ENCODE results near the gene TBC1D2.

DNA sequence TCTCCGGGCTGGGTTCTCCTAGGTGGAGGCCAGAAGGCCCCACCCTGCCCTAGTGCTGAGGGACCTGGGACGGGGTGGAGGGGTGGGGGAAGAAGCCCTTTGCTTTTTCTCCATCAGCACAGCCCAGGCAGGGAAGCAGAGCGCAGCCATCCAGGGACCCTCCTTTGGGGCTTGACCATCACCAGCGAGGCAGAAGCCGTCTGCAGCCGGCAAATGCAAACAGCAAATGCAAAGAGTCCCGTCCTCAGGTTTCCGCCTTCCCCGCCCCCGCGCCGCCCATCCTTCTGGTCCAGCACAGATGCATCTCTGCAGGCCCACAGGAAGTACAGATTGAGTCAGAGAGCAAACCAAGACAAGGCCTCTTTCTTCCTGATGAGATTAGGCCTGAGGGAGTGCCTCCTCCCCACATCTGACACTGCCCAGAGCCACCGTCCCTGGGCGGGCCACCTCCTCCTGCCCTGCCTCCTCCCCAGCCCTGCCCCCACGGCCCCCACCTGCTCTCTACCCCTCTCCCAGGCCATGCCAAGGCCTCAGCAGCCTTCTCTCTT, 86.4 kb downstream of the TBC1D2 start:
- TF ChIP-seq PAX8 (IDR thresholded peaks at IDR 0.05): no peak
- TF ChIP-seq, protein P1, sequence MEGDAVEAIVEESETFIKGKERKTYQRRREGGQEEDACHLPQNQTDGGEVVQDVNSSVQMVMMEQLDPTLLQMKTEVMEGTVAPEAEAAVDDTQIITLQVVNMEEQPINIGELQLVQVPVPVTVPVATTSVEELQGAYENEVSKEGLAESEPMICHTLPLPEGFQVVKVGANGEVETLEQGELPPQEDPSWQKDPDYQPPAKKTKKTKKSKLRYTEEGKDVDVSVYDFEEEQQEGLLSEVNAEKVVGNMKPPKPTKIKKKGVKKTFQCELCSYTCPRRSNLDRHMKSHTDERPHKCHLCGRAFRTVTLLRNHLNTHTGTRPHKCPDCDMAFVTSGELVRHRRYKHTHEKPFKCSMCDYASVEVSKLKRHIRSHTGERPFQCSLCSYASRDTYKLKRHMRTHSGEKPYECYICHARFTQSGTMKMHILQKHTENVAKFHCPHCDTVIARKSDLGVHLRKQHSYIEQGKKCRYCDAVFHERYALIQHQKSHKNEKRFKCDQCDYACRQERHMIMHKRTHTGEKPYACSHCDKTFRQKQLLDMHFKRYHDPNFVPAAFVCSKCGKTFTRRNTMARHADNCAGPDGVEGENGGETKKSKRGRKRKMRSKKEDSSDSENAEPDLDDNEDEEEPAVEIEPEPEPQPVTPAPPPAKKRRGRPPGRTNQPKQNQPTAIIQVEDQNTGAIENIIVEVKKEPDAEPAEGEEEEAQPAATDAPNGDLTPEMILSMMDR (IDR thresholded peaks at IDR 0.05 in 2 of 3, conservative IDR thresholded peaks at IDR 0.05 in 1 of 3; ENCODE audit: control insufficient read depth in 2 of 3, extremely low read depth in 1 of 3, insufficient read depth in 1 of 3, low read depth in 3 of 3, low read length in 3 of 3): no peak
- TF ChIP-seq, protein P2, sequence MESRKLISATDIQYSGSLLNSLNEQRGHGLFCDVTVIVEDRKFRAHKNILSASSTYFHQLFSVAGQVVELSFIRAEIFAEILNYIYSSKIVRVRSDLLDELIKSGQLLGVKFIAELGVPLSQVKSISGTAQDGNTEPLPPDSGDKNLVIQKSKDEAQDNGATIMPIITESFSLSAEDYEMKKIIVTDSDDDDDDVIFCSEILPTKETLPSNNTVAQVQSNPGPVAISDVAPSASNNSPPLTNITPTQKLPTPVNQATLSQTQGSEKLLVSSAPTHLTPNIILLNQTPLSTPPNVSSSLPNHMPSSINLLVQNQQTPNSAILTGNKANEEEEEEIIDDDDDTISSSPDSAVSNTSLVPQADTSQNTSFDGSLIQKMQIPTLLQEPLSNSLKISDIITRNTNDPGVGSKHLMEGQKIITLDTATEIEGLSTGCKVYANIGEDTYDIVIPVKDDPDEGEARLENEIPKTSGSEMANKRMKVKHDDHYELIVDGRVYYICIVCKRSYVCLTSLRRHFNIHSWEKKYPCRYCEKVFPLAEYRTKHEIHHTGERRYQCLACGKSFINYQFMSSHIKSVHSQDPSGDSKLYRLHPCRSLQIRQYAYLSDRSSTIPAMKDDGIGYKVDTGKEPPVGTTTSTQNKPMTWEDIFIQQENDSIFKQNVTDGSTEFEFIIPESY (IDR thresholded peaks at IDR 0.05): no peak
- TF ChIP-seq DPF2 (IDR thresholded peaks at IDR 0.05): no peak
- TF ChIP-seq RAD21 (IDR thresholded peaks at IDR 0.05; ENCODE audit: insufficient read depth, low read depth, low read length): no peak
- TF ChIP-seq, protein P3, sequence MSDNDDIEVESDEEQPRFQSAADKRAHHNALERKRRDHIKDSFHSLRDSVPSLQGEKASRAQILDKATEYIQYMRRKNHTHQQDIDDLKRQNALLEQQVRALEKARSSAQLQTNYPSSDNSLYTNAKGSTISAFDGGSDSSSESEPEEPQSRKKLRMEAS (IDR thresholded peaks at IDR 0.05; ENCODE audit: low read depth, low read length): no peak
- TF ChIP-seq FOXM1 (IDR thresholded peaks at IDR 0.05; ENCODE audit: low read depth, low read length): no peak
- TF ChIP-seq BRCA1 (IDR thresholded peaks at IDR 0.05; ENCODE audit: low read depth, low read length): no peak
- 0 out of 2 replicates have a peak, but pooled peaks have one; percentile 35 for TF ChIP-seq TAF1 (IDR thresholded peaks at IDR 0.05; ENCODE audit: borderline replicate concordance, low read depth, low read length)
- TF ChIP-seq HCFC1 (IDR thresholded peaks at IDR 0.05; ENCODE audit: low read length): no peak
- TF ChIP-seq CBX3 (IDR thresholded peaks at IDR 0.05; ENCODE audit: borderline replicate concordance, low read depth): no peak
- TF ChIP-seq, protein P4, sequence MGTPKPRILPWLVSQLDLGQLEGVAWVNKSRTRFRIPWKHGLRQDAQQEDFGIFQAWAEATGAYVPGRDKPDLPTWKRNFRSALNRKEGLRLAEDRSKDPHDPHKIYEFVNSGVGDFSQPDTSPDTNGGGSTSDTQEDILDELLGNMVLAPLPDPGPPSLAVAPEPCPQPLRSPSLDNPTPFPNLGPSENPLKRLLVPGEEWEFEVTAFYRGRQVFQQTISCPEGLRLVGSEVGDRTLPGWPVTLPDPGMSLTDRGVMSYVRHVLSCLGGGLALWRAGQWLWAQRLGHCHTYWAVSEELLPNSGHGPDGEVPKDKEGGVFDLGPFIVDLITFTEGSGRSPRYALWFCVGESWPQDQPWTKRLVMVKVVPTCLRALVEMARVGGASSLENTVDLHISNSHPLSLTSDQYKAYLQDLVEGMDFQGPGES (IDR thresholded peaks at IDR 0.05): no peak
